Body of pancreas (tissue), 4 donors: Measurements from ENCODE around the gene MAPK8IP3. TPM values are rescaled to one million over a fixed set of nuclear protein-coding genes. Genes with fewer than 3 reads are reported as not detected.

Experiments
- ATAC-seq: fragments of 150-250 bp; one replicate; pipeline ENCODE4 v1.9.1; 2016
- DNase-seq, 4 donors: peaks; one replicate each; pipeline ENCODE4 v3.0.0-alpha.2; 2019
- H3K27ac ChIP-seq, 4 donors: fragments of 200-600 bp; sonication (generic); 1 replicate in 3 of 4; 2 replicates in 1 of 4; pipeline versions ENCODE4 v1.5.1 to v1.6.1; 2016 to 2019; ENCODE audit warnings: mild to moderate bottlenecking in 1 of 4, mixed read lengths in 1 of 4, moderate library complexity in 1 of 4
- H3K27me3 ChIP-seq, 2 donors: fragments of 200-600 bp; sonication (generic); one replicate each; pipeline ENCODE4 v1.6.0; 2016; ENCODE audit warnings: mild to moderate bottlenecking in 1 of 2
- H3K36me3 ChIP-seq, 2 donors: fragments of 200-600 bp; sonication (generic); replicated peaks in 1 of 2; 2 replicates each; pipeline ENCODE4 v1.5.1; 2016; ENCODE audit warnings: low read depth in 2 of 2; ENCODE audit not compliant: insufficient read depth in 1 of 2
- H3K4me1 ChIP-seq: fragments of 200-600 bp; sonication (generic); one replicate; pipeline ENCODE4 v1.6.0; 2016
- H3K4me3 ChIP-seq, 2 donors: fragments of 200-600 bp; sonication (generic); 1 replicate in 1 of 2; 2 replicates in 1 of 2; pipeline ENCODE4 v1.5.1; 2016 to 2019
- H3K9me3 ChIP-seq, 3 donors: fragments of 200-600 bp; sonication (generic); 1 replicate in 2 of 3; 2 replicates in 1 of 3; pipeline ENCODE4 v1.5.1; 2016
- POLR2A ChIP-seq, 3 donors: fragments of 450-650 bp; IDR thresholded peaks; one replicate each; pipeline ENCODE4 v1.6.1; 2016; ENCODE audit warnings: antibody characterized with exemption in 3 of 3, mild to moderate bottlenecking in 2 of 3
- WGBS, 2 donors: methylation state at CpG; one replicate each; pipeline ENCODE4 v1.1.5; 2017; 5-methylcytosine and 5-hydroxymethylcytosine counted together
- intact Hi-C: fragments of 100-400 bp; cut with DNase I; formaldehyde crosslinking; loops from one replicate; pipeline ENCODE4 v1.15.1; 2023
- total RNA-seq, 2 donors: library from RNA; depleted of rRNA; stranded (reverse); fragments of >200 nt; gene quantifications; one replicate each; pipeline ENCODE4 v1.1.0, GENCODE V29; 2016
- TF ChIP-seq, protein P1 (sequence below), 7 experiments: fragments of 450-650 bp in 4 of 7; fragments of 200-600 bp in 3 of 7; sonication (generic) in 3 of 7; IDR thresholded peaks; one replicate each; pipeline ENCODE4 v1.5.1; 2016 to 2019; ENCODE audit warnings: antibody characterized with exemption in 7 of 7

MAPK8IP3 gene
- total RNA-seq, 2 donors from 2014 or later: 79.9 to 103 TPM

GRCh38 chr16:1667916-1668315, 38.1 kb upstream of the MAPK8IP3 start:
- Histone ChIP-seq H3K36me3 (peaks cover 0 to 41% of the 10 kb centered on the region in 2 donors), H3K4me1 (no peaks in the 10 kb centered on the region), H3K4me3 (no peak overlapping the region), H3K27me3 (no peaks in the 10 kb centered on the region), H3K27ac (no peak overlapping the region), H3K9me3 (no peaks in the 10 kb centered on the region)
- TF ChIP-seq POLR2A (IDR thresholded peaks at IDR 0.05): no peak
- TF ChIP-seq, protein P1, sequence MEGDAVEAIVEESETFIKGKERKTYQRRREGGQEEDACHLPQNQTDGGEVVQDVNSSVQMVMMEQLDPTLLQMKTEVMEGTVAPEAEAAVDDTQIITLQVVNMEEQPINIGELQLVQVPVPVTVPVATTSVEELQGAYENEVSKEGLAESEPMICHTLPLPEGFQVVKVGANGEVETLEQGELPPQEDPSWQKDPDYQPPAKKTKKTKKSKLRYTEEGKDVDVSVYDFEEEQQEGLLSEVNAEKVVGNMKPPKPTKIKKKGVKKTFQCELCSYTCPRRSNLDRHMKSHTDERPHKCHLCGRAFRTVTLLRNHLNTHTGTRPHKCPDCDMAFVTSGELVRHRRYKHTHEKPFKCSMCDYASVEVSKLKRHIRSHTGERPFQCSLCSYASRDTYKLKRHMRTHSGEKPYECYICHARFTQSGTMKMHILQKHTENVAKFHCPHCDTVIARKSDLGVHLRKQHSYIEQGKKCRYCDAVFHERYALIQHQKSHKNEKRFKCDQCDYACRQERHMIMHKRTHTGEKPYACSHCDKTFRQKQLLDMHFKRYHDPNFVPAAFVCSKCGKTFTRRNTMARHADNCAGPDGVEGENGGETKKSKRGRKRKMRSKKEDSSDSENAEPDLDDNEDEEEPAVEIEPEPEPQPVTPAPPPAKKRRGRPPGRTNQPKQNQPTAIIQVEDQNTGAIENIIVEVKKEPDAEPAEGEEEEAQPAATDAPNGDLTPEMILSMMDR (IDR thresholded peaks at IDR 0.05): no peak
- 93% methylated on average over 14 of the region's 14 CpGs for WGBS, 2 donors
- ATAC-seq (no peak), DNase-seq (no peak)
- intact Hi-C loops: no loop called here

- no peak for DNase-seq
These were observed 37.2 kb upstream of the MAPK8IP3 start for GRCh38 chr16:1668612-1669319.

DNA sequence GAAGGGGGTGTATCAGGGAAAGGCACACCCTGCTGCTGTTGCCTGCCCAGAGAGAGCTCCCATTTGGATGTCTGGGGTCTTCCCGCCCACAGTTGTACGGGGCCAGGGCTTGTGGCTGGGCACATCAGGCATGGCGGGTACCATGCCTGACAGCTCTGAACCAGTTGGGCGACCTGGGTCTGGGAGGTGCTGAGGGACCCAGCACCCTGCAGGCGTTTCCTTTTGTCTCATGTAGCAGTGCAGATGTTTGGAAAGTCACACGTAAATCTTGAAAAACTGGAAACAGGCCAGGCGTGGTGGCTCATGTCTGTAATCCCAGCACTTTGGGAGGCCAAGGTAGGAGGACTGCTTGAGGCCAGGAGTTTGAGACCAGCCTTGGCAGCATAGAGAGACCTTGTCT, 36.3 kb upstream of the MAPK8IP3 start:
- H3K9me3 ChIP-seq: no peaks in the 10 kb centered on the region
- 87 to 93% methylated on average over 6 to 7 of the region's 7 CpGs for WGBS, 2 donors
- peaks cover 0 to 45% of the 10 kb centered on the region in 2 donors for H3K36me3 ChIP-seq
- H3K4me3 ChIP-seq: no peak overlapping the region
- TF ChIP-seq, protein P1 (IDR thresholded peaks at IDR 0.05): no peak
- no peak for TF ChIP-seq POLR2A (IDR thresholded peaks at IDR 0.05)
- H3K27ac ChIP-seq: no peak overlapping the region
- intact Hi-C loops: no loop called here
- H3K27me3 ChIP-seq: no peaks in the 10 kb centered on the region
- DNase-seq: no peak
- no peaks in the 10 kb centered on the region for H3K4me1 ChIP-seq
- ATAC-seq: no peak

More at GRCh38 chr16:1668612-1669319, 37.2 kb upstream of the MAPK8IP3 start:
- ATAC-seq: no peak
- intact Hi-C loops: no loop called here
- no peak overlapping the region for H3K27ac ChIP-seq
- H3K36me3 ChIP-seq: peaks cover 0 to 41% of the 10 kb centered on the region in 2 donors
- H3K4me3 ChIP-seq: no peak overlapping the region
- TF ChIP-seq, protein P1 (IDR thresholded peaks at IDR 0.05): no peak
- TF ChIP-seq POLR2A (IDR thresholded peaks at IDR 0.05): no peak
- H3K9me3 ChIP-seq: no peaks in the 10 kb centered on the region
- WGBS, 2 donors: 94 to 98% methylated on average over 13 to 23 of the region's 23 CpGs
- no peaks in the 10 kb centered on the region for H3K27me3 ChIP-seq
- no peaks in the 10 kb centered on the region for H3K4me1 ChIP-seq

DNA sequence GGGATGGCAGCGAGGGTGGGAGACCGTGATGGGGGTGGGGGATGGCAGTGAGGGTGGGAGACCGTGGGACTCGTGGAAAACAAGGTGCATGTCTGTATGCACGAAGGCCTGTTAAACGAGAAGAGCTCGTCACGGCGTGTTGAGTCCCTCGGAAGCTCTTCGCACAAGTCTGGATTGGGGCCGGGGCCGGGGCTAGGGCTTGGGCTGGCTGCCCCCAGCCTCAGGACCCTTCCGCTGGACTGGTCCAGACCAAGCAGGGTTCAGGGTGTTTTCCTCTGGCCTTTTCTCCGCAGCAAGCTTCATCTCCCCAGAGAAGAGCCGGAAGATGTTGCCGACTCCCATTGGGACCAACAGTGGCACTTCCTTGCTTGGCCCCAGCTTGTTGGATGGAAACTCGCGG, 35.6 kb upstream of the MAPK8IP3 start:
- ATAC-seq (no peak), DNase-seq (no peak)
- intact Hi-C loops: no loop called here
- Histone ChIP-seq H3K4me3 (no peak overlapping the region), H3K9me3 (no peaks in the 10 kb centered on the region), H3K4me1 (no peaks in the 10 kb centered on the region), H3K27me3 (no peaks in the 10 kb centered on the region), H3K27ac (no peak overlapping the region), H3K36me3 (peaks cover 0 to 43% of the 10 kb centered on the region in 2 donors)
- WGBS, 2 donors: 91 to 96% methylated on average over 15 to 18 of the region's 19 CpGs
- TF ChIP-seq POLR2A (IDR thresholded peaks at IDR 0.05): no peak
- TF ChIP-seq, protein P1 (IDR thresholded peaks at IDR 0.05): no peak

DNA sequence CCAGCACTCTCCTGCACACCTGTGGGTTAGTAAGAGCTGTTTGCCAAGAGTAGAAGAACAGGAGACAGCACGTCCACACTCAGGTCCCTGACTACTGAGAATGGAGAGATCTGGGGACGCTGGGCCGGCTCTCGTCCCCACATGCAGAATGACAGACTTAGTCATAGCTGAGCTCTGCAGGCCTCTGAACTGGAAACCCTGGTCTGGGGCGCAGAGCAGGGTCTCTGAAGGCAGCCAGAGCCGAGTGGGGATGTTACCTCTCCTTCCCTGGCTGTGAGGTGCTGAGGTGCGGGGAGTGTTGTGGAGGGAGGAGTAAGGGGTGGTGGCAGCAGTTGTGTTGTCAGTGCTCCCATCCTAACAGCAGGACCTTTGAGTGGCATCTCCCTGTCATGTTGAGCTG, 35.1 kb upstream of the MAPK8IP3 start:
- no peaks in the 10 kb centered on the region for H3K27me3 ChIP-seq
- DNase-seq (no peak), ATAC-seq (no peak)
- H3K4me3 ChIP-seq: no peak overlapping the region
- H3K9me3 ChIP-seq: no peaks in the 10 kb centered on the region
- peaks cover 0 to 43% of the 10 kb centered on the region in 2 donors for H3K36me3 ChIP-seq
- no peak for TF ChIP-seq POLR2A (IDR thresholded peaks at IDR 0.05)
- TF ChIP-seq, protein P1 (IDR thresholded peaks at IDR 0.05): no peak
- no peak overlapping the region for H3K27ac ChIP-seq
- 84 to 94% methylated on average over 6 to 7 of the region's 7 CpGs for WGBS, 2 donors
- H3K4me1 ChIP-seq: no peaks in the 10 kb centered on the region
- intact Hi-C loops: no loop called here
